Measurements from ENCODE around the gene RASGEF1C.

GRCh38 chr5:180120237-180121101, 88.5 kb downstream of the RASGEF1C start:
- TF ChIP-seq CTCF (conservative IDR thresholded peaks at IDR 0.05; ENCODE audit: low read length) (no peak), EZH2phosphoT487 (IDR thresholded peaks at IDR 0.05; ENCODE audit: borderline replicate concordance) (no peak)
